HL-60 (cell line): ENCODE measurements around the gene C17orf100.

Source experiments
- DNase-seq, 2 experiments: peaks; one replicate each; pipeline ENCODE4 v3.0.0-alpha.2; 2010 to 2020; ENCODE audit warnings: low read depth in 1 of 2, low spot score in 1 of 2
- H3K27ac ChIP-seq: fragments of 250-450 bp; sonication (Bioruptor Pico); replicated peaks from 2 replicates; pipeline ENCODE4 v1.5.1; 2020; ENCODE audit warnings: mild to moderate bottlenecking, moderate library complexity
- H3K27me3 ChIP-seq: fragments of 250-450 bp; sonication (Bioruptor Pico); 2 replicates; pipeline ENCODE4 v1.5.1; 2021; ENCODE audit warnings: mild to moderate bottlenecking, moderate library complexity; ENCODE audit not compliant: insufficient read depth, poor library complexity, severe bottlenecking
- H3K4me3 ChIP-seq: replicated peaks from 2 replicates; pipeline ENCODE4 v1.5.1; 2011; ENCODE audit warnings: mild to moderate bottlenecking, control low read depth, low read length; ENCODE audit not compliant: insufficient read depth
- GABPA ChIP-seq: IDR thresholded peaks from 2 replicates; pipeline ENCODE4 v1.6.1; 2012; ENCODE audit warnings: low read depth
- POLR2AphosphoS5 ChIP-seq: IDR thresholded peaks from 2 replicates; pipeline ENCODE4 v1.6.1; 2012; ENCODE audit warnings: low read depth
- REST ChIP-seq: IDR thresholded peaks from 2 replicates; pipeline ENCODE4 v1.6.1; 2012; ENCODE audit warnings: low read depth; ENCODE audit not compliant: insufficient replicate concordance
- SPI1 ChIP-seq: IDR thresholded peaks from 2 replicates; pipeline ENCODE4 v1.6.1; 2012; ENCODE audit warnings: low read depth, mild to moderate bottlenecking, borderline replicate concordance
- TF ChIP-seq, protein P1 (sequence below): IDR thresholded peaks from one replicate; pipeline ENCODE4 v1.5.1; 2011; ENCODE audit warnings: low read length, control low read depth, inconsistent platforms; ENCODE audit not compliant: insufficient read depth

The C17orf100 gene

GRCh38 chr17:6670571-6670970, 19.0 kb downstream of the C17orf100 start:
- Histone ChIP-seq H3K4me3 (no peak overlapping the region), H3K27me3 (peaks cover 2% of the 10 kb centered on the region), H3K27ac (no peak overlapping the region)
- DNase-seq = no peak
- TF ChIP-seq, protein P1, sequence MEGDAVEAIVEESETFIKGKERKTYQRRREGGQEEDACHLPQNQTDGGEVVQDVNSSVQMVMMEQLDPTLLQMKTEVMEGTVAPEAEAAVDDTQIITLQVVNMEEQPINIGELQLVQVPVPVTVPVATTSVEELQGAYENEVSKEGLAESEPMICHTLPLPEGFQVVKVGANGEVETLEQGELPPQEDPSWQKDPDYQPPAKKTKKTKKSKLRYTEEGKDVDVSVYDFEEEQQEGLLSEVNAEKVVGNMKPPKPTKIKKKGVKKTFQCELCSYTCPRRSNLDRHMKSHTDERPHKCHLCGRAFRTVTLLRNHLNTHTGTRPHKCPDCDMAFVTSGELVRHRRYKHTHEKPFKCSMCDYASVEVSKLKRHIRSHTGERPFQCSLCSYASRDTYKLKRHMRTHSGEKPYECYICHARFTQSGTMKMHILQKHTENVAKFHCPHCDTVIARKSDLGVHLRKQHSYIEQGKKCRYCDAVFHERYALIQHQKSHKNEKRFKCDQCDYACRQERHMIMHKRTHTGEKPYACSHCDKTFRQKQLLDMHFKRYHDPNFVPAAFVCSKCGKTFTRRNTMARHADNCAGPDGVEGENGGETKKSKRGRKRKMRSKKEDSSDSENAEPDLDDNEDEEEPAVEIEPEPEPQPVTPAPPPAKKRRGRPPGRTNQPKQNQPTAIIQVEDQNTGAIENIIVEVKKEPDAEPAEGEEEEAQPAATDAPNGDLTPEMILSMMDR = no peak
- TF ChIP-seq GABPA (no peak), SPI1 (no peak), POLR2AphosphoS5 (no peak), REST (no peak)

GRCh38 chr17:6670999-6671398, 19.4 kb downstream of the C17orf100 start:
- TF ChIP-seq REST (no peak), POLR2AphosphoS5 (no peak), SPI1 (no peak)
- TF ChIP-seq, protein P1 = no peak
- no peak overlapping the region for H3K27ac ChIP-seq
- no peak overlapping the region for H3K4me3 ChIP-seq
- H3K27me3 ChIP-seq = peaks cover 2% of the 10 kb centered on the region
- no peak for DNase-seq

GRCh38 chr17:6671431-6671830, 19.9 kb downstream of the C17orf100 start:
- no peak for DNase-seq
- TF ChIP-seq GABPA (no peak), POLR2AphosphoS5 (no peak)
- H3K4me3 ChIP-seq = no peak overlapping the region
- H3K27me3 ChIP-seq = peaks cover 2% of the 10 kb centered on the region
- no peak overlapping the region for H3K27ac ChIP-seq

DNA sequence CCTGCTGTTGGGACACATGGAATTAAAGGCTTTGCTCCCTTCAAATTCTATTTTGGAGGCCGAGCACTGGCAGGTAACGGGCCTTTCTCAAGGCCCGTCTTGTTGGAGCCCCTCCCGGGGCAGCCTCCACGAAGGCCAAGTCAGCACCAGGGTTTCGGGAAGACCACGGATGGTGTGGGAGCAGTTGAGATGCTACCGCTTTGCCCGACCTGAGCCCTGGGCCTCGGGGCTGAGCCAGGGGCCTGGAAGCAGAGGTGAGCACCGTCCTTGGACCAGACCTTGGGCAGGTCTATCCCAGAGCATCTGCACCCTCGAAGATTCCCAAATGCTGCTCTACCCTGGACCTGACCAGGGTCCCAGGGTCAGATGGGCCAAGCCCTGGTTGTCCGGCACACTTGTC, 23.0 kb downstream of the C17orf100 start:
- no peaks in the 10 kb centered on the region for H3K27me3 ChIP-seq
- TF ChIP-seq GABPA (no peak), SPI1 (no peak)
- TF ChIP-seq, protein P1 = no peak
- H3K27ac ChIP-seq = no peak overlapping the region
- no peak overlapping the region for H3K4me3 ChIP-seq
- no peak for DNase-seq
